Ramos (cell line): ENCODE measurements around the gene PDE4D.
"Not testable (repeated sequence)": the region's sequence is repeated elsewhere in the genome, so short reads cannot be mapped to it uniquely, and the experiment has no call there.

ENCODE experiments used
- in situ Hi-C: fragments of 300-500 bp; cut with MboI; formaldehyde crosslinking; loops from one replicate; pipeline ENCODE4 v1.14.3; 2022; ENCODE audit warnings: low sequenced_read_pairs; ENCODE audit not compliant: unreplicated experiment

PDE4D gene

DNA sequence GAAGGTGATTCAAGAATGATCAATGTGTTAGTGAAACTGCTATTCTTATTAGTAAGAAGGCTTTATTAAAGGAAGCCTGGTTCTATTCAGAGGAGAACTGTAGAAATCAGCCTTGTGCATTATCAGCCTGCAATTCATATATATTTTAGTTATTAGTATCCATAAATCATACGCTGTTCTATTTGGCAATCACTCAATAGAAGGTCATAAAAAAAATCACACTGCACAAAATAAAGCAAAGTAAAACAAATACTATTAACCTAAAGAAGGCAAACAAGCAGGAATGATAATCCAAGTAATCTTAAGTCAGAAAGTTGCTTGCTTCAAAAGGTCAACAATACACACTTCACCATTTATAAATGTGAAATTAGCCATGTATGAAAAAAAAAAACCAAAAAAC is 138.1 kb downstream of the PDE4D start:
- in situ Hi-C loops: no loop called here

DNA sequence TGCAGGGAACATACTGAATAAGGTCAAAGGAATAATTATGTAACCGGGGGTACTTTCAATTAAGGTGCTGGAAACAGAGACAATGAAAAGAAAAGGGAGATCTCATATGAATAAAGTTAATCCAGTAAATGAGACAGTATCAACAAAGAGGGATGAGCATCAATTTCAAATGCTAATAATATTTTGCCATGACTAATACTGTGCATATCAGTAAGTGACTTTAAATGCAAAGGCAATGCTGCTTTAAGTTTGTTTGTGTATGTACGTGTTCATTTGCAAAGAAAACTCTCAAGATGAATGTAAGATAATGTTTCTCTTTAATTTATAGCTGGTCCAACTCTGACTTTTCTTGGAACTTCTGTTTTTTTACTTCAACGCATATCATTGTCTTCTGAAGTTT is 139.9 kb downstream of the PDE4D start:
- in situ Hi-C loops: no loop called here

DNA sequence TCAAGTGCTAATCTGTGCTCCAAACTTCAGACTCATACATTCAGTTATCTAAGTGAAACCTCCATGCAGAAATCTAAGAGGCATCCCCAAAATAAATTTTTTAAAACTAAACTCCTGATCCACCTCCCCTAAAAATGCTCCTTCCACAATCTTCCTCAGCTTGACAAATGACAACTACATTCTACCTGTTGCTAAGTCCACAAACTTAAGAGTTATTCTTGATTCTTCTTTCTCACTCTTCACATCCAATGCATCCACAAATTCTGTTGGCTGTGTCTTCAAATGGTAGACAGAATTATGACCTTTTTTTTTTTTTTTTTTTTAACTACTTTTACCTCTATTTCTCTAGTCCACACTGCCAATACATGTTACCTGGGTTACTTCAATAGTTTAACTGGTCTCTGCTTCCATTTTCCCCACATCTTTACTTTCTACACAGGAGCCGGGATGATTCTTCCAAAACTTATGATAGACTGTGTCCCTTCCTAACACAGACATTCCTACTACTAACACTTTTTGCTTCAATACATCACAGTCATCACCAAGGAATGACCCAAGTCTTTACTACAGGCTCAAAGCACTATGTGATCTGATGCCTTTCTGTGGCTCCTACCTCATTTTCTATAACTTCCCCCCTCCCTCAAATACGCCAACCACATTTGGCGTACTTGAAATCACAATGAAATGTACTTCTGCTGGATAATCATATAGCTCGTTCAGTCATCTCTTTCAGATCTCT is 143.6 kb downstream of the PDE4D start:
- in situ Hi-C loops: no loop called here

DNA sequence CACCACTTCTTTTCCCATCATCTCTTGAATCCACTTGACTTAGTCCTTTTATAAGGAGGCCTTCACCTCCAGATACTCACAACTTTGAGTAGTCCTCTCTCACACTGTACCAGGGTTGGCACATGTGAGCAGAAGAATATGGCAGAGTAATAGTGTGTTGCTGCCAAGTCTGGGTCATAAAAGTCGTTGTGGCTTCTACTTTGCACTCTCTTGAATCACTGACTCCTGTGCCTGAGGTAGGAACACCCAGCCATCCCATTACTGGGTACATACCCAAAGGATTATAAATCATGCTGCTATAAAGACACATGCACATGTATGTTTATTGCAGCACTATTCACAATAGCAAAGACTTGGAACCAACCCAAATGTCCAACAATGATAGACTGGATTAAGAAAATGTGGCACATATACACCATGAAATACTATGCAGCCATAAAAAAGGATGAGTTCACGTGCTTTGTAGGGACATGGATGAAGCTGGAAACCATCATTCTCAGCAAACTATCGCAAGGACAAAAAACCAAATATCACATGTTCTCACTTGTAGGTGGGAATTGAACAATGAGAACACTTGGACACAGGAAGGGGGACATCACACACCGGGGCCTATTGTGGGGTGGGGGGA is 145.4 kb downstream of the PDE4D start:
- in situ Hi-C loops: not testable (repeated sequence)

DNA sequence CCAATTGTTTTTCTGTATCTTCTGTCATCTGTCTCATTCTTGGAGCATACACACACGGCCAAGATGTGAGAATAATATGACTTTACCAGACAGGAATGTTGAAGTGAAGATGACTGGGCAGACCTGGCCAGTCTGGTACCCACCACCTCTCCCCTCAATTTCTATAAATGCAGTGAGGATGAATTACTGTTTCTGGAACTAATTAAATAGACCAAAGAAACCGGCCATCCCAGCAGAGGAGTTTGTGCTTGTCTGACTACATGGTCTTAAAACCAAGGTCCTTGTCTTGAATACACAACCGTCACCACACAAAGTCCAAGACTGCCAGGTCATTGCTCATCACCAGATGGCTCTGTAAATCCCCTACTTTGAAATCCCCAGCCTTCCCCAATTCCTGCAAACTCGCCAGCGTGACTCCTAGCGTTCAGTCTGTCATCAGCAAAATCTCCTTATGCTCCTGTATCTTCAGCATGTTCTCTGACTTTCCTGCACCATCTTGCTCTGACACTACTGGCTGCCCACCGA is 147.2 kb downstream of the PDE4D start:
- in situ Hi-C loops: no loop called here

DNA sequence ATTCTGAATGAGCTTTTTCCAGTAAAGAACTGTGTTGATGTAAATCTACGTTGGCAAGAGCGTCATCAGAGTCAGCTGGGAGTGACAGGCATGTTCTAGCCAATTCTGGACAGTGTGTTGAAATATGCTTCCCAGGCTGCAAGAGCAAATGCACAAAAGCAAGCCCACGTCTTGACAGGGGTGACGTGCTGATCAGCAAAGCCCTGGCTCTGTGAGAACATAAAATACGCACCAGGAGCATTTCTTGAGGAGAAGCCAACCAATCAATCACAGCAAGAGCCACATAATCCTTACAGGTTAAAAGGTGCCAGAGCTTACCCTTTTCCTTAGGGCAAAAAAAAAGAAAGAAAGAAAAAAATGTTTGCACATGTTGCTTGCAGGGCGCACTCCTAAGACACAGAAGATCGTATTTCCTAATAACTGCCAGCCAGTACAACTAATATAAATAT is 148.1 kb downstream of the PDE4D start:
- in situ Hi-C loops: no loop called here

DNA sequence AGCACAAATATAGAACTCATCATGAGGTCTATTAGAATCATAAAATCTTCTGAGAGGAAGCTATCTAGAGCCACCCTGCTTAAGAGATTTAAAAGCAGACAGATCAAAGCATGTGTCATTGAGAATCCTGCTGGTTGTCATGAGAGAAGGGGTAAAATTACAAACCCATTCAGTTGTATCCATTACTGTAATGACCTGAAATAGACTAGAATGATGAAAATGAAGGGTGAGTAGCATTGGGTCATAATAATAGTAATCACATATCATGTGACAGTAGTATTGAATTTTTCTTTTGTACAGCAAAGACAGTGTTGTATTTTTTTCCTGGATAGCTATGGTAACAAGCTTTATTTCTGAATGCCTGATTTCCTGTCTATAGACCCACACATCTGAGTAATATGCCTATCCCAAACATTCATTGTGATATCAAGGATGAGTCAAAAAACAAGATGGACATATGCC is 149.0 kb downstream of the PDE4D start:
- in situ Hi-C loops: no loop called here

DNA sequence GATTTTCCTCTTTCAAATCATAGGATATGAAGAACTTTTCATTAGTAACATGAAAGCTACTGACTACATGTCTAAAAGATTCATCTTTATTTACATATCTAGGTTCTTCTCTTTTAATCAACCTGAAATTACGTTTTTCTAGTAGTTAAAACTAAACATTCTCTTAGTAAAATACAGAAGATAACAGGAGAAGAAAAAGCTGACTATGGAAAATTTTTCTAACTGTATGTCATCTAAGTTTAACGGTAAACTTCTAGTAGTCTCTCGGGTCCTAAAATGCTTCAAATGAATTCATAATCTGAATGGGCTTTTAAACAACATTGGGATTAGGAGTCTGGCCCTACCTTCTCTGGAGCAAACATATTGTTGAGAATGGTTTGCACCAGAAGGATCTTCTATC is 151.9 kb downstream of the PDE4D start:
- in situ Hi-C loops: no loop called here

DNA sequence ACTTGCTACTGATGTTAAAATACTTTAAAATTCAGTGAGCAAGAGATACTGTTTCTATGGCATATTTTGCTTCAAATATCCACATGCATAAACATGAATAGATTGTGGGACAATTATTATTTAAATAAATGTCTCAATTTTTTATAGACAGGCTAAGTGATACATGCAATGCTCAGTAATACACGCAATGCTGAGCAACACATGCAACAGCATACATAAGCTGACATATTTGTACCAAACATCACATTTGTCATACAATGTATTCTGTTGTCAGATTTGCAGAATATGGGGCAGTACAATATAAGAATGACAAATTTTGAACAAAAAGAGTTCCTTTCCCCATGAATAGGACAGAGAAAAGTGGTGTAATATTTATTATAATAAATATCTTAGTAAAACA is 155.5 kb downstream of the PDE4D start:
- in situ Hi-C loops: no loop called here

DNA sequence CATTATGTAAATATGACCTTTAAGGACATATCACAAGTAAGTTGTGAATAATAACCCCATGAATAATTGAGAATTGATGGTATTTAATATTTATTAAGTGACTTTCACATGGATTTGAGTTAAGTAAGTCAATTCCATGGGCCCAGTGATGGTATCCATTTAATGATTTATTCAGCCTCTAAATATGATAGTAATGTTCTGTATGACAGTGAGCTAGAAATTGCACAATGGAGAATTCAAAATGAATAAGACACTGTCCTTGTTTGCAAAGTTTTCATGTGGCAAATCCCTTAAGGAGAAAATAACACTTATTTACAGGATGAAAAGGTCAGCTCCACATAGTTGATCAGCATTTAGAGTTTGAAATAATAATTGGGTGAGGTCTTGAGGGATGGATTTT is 160.7 kb downstream of the PDE4D start:
- in situ Hi-C loops: no loop called here

DNA sequence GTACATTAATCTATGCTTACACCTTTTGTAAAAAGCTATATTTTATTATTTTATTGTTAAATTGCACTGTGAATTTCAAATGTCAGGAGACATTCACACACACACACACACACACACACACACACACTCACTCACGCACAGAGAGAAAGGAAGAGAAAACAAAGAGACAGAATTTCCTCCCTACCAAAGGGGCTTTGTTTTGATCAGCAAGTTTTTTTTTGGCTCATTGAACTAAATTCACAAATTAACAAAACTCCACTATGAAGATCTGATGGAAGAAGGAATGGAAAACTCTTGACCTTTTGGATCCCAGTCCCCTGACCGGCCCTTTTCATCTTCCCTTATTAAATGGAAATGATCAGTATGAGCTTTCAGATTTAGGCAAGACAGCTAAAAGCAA is 161.2 kb downstream of the PDE4D start:
- in situ Hi-C loops: no loop called here

DNA sequence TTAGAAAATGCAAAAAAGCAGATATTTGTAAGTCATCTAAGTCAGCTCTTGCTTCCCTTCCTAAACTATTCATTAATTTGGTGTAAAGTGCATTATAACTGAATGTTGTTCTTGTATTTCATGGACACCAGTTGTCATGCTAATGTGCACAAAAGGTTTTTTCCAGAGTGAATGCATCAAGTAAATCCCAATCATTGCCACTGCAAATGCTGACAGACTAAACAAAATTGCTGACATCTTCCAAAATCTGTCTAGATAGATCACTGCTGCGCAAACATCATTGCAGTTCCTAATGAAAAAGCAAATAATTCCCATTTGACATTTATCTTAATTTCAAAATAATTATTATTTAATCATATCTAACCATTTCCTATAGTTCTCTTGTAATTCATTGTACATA is 161.7 kb downstream of the PDE4D start:
- in situ Hi-C loops: no loop called here

DNA sequence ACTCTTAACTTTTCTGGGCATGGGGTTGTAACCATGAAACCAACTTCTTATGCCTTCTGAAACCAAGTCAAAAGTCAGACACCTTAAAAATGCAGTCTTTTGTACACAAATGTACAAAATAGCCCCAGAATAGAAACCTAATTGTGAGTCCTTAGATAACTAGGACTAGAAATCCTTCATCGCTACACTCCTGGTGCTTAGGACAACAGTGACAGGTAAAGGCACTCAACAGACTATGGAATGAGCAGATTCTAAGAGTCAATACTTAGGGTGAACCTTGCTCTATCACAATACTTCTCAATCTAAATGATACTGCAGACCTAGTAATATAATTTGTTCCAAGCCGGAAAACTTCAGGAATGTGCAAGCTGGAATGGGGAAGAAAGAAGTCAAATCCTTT is 163.7 kb downstream of the PDE4D start:
- in situ Hi-C loops: no loop called here

DNA sequence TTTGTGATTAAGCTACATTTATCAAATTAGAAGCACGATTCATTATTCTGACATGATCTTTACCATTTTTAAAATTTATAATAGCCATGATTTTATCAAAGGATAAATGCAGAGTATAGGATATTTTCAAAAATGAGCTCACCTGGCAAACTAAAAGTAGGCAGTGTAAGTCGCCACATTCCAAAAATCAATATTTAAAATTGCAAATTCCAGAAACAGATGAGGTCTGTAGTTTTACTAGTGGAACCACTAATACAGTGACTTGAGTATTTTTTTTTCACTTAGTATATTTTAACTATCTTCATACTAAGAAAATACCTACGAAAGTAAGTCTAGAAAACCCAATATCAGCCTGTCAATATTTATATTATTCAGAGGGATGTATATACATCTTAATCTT is 164.2 kb downstream of the PDE4D start:
- in situ Hi-C loops: no loop called here

DNA sequence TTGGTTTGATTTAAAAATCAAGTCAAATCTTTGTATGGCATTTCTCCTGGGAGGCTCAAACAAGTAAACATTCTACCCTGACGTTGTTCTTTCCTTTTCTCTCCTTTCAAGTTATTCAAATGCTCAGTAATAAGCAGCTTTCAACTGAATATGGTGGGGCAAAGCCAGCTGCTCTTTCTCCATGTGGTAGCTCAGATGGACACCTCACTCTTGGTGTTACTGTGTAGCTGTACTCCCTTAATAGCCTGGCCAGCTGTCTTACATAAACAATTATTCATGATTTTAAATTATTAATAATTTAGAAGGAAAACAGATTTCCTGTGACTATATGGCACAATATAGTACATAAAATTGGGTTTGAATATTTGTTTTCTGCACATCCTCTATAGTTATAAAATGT is 165.2 kb downstream of the PDE4D start:
- in situ Hi-C loops: no loop called here

DNA sequence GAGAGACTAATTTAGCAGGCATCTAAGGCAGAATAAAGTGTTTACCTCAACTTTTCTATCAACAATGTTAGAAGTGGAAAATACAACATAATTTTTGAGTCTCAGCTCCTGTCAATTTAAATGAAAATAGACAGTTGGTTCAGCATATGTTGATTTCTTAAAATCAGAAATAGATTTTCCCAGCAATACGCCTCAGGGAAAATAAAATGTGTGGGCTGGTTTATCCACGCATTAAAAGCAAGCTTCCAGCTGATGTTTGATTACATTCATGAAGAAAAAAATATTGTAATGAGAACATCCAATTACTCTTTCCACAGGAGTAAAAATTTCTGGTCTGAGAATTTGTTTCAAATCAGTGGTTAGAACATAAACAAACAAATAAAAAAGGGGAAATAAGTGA is 166.3 kb downstream of the PDE4D start:
- in situ Hi-C loops: no loop called here

DNA sequence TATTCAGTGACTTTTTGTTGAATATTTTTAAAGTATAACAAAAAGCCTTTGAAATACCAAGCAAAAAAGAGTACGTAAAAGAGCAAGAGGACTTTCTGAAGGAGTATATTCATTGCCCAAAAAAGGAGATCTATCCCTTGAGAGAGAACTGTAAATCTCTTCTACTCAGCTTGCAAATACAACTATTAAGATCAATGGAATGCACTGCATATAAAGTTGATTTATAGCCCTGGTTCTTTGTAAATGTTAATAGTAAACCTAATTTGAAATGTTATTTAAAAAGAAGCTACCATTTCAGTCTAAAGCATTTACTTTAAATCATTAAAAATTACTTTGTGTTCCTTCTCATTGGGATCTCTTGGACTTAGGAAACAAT is 168.1 kb downstream of the PDE4D start:
- in situ Hi-C loops: no loop called here

DNA sequence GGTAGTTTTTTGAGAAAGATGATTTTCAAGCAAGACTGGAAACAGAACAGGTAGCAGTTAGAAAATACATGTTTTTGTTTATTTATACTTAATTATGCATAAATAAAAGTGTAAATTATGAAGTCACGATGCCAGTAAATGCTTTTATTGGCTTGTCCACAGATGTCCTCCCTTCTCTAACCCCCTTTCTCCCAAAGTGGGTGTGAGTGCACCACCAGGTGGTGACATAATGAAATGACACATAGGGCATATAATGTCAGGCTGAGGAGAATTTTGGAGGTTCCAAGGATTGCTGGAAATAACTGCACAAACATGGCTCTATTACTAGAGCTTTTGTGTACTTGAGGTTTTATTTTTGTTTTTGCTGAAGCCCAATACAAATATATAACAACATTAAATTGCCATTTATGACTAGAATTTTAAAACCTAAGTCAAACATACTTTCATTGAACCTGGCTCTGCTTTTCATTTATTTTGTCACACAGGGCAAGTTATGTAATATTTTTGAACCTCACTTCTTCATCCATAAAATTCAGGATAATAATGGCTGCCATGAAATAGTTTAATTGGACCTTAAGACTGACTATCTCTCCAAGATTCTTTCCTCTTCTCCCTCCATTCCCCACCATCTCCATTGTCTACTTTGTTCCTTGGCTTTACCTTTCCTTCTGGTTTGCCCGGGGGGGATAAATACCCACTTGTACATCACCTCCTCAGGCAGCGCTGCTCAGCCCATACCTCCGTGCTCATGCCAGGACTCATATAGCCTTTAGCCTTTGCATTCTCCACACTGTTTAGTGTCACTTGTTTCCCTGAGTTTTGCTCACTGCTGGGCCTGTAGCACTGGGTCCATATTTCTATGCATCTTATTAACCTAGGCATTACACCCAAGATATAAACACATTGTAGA is 168.8 kb downstream of the PDE4D start:
- in situ Hi-C loops: no loop called here

DNA sequence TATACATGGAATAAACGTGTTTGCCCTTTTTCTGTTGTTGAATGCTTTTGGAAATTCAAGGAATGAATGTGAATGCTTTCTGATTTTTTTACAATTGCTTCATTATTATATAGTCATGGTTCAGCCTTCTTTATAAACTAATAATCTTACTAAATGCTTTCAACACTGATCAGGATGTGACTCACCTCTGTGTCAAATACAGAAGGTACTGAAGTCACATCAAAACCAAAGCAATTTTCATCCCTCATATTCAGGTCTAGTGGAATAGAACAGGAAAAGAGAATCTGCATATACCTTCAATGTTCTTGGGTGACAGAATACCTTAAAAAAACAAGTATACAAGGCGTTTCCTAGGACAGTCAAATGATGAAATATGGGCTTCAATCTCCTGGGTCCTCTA is 170.7 kb downstream of the PDE4D start:
- in situ Hi-C loops: no loop called here

DNA sequence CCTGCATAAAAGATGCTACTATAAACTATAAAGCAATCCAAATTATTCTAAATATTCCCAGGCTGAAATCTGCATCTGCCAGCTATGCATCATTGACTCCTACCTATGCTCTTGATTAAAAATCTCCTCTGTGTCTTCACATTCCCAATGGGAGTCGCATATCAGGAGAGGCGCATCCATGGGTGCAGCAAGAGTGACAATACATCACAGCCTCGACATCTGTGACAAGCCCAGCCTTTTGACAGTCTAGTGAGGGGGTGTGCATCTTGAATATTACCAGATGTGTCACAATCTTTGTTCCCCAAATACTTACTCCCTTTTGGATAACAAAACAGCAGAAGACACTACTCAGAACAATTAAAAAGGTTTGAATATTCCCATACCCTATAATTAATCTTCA is 171.8 kb downstream of the PDE4D start:
- in situ Hi-C loops: no loop called here

DNA sequence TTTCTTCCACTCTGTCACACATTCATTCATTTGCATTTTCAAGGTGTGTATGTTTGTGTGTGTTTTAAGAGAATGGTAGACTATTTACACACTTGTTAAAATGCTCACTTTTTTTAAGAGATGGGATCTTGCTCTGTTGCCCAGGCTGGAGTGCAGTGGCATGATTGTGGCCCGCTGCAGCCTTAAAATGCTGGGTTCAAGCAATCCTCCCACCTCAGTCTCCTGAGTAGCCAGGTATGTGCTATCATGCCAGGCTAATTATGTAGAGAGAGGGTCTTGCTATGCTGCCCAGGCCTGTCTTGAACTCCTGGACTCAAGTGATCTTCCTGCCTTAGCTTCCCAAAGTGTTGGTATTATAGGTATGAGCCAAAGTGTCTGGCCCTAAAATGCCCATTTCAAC is 173.5 kb downstream of the PDE4D start:
- in situ Hi-C loops: no loop called here
